ENCODE measurements around the gene MAT2A. TPM values are rescaled to one million over a fixed set of nuclear protein-coding genes. Genes with fewer than 3 reads are reported as not detected.
"Not testable (repeated sequence)": the region's sequence is repeated elsewhere in the genome, so short reads cannot be mapped to it uniquely, and the experiment has no call there.

MAT2A gene
- total RNA-seq, 4 donors from 2014 or later = 139 to 164 (median 145) TPM

DNA sequence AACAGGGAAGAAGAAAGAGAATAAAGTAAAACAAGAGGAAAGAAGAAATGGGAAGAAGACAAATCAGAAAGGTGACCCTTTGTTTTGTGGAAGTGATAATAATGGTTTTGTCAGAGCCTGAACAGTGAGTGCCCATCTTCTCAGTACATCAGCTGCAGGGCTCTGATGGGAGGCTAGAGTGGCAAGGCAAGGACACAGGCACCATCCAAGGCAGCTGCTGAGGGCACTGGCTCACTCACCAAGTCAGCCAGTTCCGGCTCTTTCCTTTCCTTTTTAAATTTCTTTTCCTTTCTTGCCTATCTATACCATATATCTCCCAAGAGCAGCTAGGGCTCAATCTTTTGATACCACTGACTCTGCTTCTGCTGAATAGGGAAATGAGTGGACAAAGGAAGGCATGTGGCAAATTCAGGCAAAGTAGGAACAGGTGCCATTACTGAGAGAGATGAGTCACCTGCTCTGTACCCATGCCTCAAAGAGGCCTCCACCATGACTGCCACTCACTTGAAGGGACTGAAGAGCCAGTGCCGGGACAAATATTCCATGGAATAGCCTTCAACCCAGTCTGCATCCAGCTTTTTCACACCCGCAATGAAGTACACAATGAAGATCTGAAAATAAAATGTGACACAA is 16.1 kb downstream of the MAT2A start:
- H3K9me3 ChIP-seq = no peaks in the 10 kb centered on the region
- 85 to 90% methylated on average over 3 of the region's 3 CpGs for WGBS, 2 donors
- H3K36me3 ChIP-seq = peaks cover 2 to 89% (median 16%) of the 10 kb centered on the region in 3 donors
- H3K4me3 ChIP-seq = no peak overlapping the region
- H3K4me1 ChIP-seq = peaks cover 0 to 25% (median 7%) of the 10 kb centered on the region in 4 donors
- H3K27me3 ChIP-seq = no peaks in the 10 kb centered on the region
- TF ChIP-seq POLR2A (IDR thresholded peaks at IDR 0.05) = no peak
- no peak for TF ChIP-seq EP300 (IDR thresholded peaks at IDR 0.05)
- TF ChIP-seq CTCF (IDR thresholded peaks at IDR 0.05) = no peak
- no peak for DNase-seq (ENCODE audit: low spot score in 2 of 2)
- H3K27ac ChIP-seq = no peak overlapping the region

DNA sequence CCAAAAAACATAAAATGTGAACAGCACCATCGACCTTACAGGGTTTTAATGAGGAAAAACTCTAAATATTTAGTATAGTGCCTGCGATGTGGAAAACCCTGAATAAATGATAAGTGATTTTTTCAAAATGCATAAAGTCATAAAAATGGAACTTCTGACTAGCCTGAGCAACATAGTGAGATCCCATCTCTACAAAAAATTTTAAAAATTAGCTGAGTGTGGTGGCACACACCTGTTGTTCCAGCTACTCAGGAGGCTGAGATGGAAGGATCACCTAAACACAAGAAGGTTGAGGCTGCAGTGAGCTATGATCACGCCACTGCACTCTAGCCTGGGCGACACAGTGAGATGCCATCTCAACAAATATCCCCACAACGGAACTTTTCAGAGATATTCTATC is 18.2 kb downstream of the MAT2A start:
- Histone ChIP-seq H3K4me1 (peaks cover 0 to 28% (median 17%) of the 10 kb centered on the region in 4 donors), H3K9me3 (no peaks in the 10 kb centered on the region), H3K27me3 (no peaks in the 10 kb centered on the region), H3K4me3 (no peak overlapping the region), H3K36me3 (peaks cover 2 to 69% (median 11%) of the 10 kb centered on the region in 3 donors), H3K27ac (no peak overlapping the region)
- WGBS, 2 donors = 91 to 98% methylated on average over 5 of the region's 5 CpGs
- DNase-seq (ENCODE audit: low spot score in 2 of 2) = no peak
- TF ChIP-seq POLR2A (IDR thresholded peaks at IDR 0.05) = no peak
- TF ChIP-seq CTCF (IDR thresholded peaks at IDR 0.05) = no peak
- TF ChIP-seq EP300 (IDR thresholded peaks at IDR 0.05) = no peak

GRCh38 chr2:85558160-85558559 is 19.2 kb downstream of the MAT2A start:
- 94 to 96% methylated on average over 1 of the region's 1 CpG for WGBS, 2 donors
- Histone ChIP-seq H3K27ac (no peak overlapping the region), H3K36me3 (peaks cover under 1 to 59% (median 3%) of the 10 kb centered on the region in 3 donors), H3K4me1 (peaks cover 0 to 30% (median 17%) of the 10 kb centered on the region in 4 donors), H3K4me3 (no peak overlapping the region), H3K27me3 (no peaks in the 10 kb centered on the region), H3K9me3 (no peaks in the 10 kb centered on the region)
- no peak for DNase-seq (ENCODE audit: low spot score in 2 of 2)
- TF ChIP-seq CTCF (IDR thresholded peaks at IDR 0.05) (no peak), POLR2A (IDR thresholded peaks at IDR 0.05) (no peak), EP300 (IDR thresholded peaks at IDR 0.05) (no peak)

DNA sequence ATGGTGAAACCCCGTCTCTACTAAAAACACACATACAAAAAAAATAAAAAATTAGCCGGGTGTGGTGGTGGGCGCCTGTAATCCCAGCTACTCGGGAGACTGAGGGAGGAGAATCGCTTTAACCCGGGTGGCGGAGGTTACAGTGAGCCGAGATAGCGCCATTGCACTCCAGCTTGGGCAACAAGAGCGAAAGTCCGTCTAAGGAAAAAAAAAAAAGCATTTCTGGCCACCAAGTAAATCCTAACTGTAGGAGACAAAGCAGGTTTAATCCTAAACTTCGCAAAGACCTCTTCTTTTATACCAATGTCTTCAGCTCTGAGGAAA is 21.4 kb downstream of the MAT2A start:
- 77 to 83% methylated on average over 12 of the region's 12 CpGs for WGBS, 2 donors
- not testable (repeated sequence) for H3K27me3 ChIP-seq; H3K9me3 ChIP-seq; DNase-seq (ENCODE audit: low spot score in 2 of 2)
- Histone ChIP-seq H3K4me3 (peak overlapping the region; percentile 77 to 89 (median 82)), H3K27ac (peak overlapping the region in 3 of 4 donors; percentile 89 to 92 (median 92)), H3K4me1 (peaks cover 0 to 30% (median 17%) of the 10 kb centered on the region in 4 donors), H3K36me3 (peaks cover 0 to 37% (median 0%) of the 10 kb centered on the region in 3 donors)

GRCh38 chr2:85560812-85561279 is 21.9 kb downstream of the MAT2A start:
- H3K27me3 ChIP-seq = no peaks in the 10 kb centered on the region
- H3K4me1 ChIP-seq = peaks cover 0 to 30% (median 17%) of the 10 kb centered on the region in 4 donors
- H3K9me3 ChIP-seq = no peaks in the 10 kb centered on the region
- peak overlapping the region; percentile 77 to 89 (median 82) for H3K4me3 ChIP-seq
- peak overlapping the region; percentile 80 to 92 (median 90) for H3K27ac ChIP-seq
- 2 to 3% methylated on average over 14 of the region's 14 CpGs for WGBS, 2 donors
- no peak for DNase-seq (ENCODE audit: low spot score in 2 of 2)
- peaks cover 0 to 32% (median 0%) of the 10 kb centered on the region in 3 donors for H3K36me3 ChIP-seq
- TF ChIP-seq POLR2A (IDR thresholded peaks at IDR 0.05) = no peak
- no peak for TF ChIP-seq EP300 (IDR thresholded peaks at IDR 0.05)
- TF ChIP-seq CTCF (IDR thresholded peaks at IDR 0.05) = no peak

Measured in tibial nerve (tissue), 4 donors.